ENCODE measurements around the gene LAD1.

The LAD1 gene

DNA sequence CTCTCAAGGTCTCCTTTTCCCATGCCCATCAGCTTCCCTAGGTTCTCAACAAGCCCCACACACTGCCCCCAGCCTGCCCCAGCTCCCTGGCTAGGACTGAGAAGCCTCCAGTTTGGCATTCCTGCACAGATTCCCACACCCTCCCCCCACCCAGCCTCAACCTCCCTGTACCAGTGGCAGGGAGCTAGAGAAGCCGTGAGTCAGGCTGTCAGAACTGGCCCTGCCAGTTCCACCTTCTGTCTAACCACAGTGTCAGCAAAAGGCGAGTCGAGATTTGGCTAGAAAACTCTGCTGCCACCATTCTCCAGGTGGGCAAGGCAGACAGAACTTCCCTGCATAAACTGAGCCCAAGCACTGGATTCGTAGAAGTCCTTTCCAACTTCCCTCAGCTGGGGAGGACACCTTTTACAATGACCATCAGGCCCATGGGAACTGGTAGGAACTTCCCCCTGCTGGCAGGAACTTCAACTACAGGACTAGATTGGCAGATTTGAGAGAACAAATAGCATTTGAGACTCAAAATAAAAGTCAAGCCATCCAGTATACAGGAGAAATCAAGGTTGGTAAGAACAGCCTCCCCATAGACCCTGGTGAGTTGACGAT is 52.7 kb downstream of the LAD1 start:
- DNase-seq = no peak

DNA sequence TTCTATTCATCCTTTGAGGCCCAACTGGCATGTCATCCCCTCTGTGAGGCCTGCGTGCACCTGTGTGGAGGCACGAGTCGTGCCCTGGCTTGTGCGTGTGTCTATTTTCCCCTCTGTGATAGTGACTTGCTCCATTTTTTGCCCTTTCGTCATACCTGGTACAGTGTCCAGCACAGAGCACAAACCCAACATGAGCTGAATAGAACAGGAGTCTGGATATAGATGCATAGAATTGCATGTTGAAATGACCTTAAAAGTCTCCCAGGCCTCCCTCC is 54.1 kb downstream of the LAD1 start:
- no peak for DNase-seq

DNA sequence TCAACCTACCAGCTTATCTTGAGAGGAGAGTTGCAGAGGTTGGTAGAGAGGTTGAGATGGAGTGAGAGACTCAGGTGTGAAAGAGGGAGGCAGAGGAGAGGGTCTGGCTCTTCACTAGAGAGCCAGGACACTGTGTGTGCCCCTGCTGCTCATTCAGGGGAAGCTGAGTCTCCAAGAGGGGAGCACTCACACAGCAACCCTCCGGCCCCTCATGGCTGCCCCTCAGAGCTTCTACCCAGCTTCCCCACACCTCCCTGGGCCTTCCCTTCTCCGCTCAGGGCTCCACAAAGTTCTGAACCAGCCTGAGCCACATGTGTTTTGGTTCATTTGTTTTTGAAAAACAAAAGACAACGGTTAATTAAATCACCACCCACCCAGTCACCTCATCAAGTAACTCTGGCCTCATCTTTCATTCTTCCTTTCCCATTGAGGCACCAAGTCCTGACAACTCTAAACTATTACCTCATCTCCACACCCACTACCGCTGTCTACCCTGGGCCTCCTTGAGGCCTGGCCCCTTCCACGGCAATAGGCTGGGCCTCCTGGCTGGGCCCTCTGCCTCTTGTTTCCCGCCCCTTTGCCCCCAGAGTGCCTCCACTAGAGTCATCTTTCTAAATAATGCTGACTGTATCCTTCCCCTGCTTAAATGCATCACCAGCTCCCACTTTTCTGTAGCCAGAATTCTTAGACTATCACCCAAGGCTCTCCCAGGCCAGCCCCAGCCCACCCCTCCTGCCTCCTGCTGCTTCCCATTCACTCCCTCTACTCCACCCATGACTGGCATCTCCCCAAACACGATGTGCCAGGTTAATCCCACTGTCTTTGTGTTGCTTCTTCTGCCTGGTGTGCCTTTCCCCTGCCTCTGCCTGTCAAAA is 54.7 kb downstream of the LAD1 start:
- DNase-seq = no peak

- DNase-seq = no peak
Measured at GRCh38 chr1:201341377-201341776, 57.7 kb downstream of the LAD1 start.

DNA sequence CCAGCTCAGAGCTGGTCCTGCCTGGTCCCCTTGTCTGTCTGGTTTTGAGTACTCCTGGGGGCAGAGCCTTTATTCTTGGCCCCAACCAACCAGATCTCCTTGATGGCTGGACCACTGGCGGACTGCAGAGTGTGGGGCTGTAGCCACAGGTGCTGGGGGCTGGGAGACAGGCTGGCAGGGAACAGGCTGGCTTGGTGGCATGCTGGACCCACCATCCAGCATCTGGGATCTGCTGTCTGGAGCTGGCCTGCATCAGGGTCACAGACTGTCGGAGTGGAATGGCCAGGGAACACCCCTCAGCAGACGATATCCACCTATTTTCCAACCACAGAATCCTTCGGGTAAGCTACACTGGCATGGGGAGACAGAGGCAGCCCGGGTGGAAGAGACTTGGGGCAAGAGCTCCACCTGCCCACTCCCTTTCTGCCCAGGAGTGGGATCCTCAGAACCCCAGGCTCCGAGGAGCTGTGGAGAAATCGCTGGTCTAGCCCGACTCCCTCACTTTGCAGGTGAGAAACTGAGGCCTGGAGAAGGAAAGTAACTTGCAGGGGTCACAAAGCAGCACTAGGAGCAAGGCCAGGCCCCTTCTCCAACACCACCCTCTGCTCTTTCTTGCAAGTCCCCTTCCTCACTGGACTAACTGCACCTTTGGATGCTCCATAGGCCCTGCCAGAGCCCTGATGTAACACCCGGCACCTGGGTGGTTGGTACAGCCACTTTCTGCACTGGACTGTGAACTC is 62.2 kb downstream of the LAD1 start:
- DNase-seq = no peak

DNA sequence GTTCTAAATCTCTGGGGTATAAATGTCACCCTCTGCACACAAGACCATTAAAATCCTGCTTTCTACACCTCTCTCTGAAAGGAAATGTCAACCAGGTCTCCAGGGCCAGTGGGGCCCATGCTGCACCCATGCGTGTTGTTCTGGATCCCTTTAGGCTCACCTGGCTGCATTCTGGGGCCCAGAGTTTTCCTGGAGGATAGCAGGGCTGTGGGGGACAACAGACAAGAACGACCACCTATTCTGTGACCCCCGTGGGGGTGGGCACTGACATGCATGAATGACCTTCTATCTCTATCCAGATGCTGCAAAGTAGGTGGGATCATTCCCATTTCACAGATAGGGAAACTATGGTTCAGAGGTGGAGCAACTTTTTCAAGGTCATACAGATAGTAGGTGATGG is 63.2 kb downstream of the LAD1 start:
- DNase-seq = no peak

GRCh38 chr1:201335174-201335870 is 63.8 kb downstream of the LAD1 start:
- no peak for DNase-seq

- no peak for DNase-seq
Measured at GRCh38 chr1:201334325-201335173, 64.6 kb downstream of the LAD1 start.

DNA sequence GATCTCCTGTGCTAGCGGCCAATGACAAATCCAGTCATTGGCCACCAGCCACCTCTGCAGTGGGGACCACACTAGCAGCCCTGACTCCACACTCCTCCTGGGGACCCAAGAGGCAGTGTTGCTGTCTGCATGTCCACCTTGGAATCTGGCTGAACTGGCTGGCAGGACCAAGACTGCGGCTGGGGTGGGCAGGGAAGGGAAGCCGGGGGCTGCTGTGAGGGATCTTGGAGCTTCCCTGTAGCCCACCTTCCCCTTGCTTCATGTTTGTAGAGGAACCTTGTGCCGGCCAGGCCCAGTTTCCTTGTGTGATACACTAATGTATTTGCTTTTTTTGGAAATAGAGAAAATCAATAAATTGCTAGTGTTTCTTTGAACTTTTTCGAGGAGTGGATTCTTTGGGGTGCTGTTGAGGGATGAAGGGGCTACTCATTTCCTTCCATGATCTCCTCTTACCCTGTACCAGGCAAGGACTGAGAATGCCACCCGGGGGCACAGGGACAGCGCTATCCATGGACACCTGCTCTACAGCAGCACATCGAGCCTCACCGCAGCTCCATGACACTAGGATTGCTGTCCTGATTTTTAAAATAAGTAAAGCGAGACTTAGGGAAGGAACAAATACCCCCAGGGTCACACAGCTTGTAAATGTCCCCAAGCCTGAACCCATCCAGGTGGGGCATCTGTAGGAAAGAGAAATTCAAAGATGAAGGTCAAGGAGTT is 66.3 kb downstream of the LAD1 start:
- DNase-seq = no peak

DNA sequence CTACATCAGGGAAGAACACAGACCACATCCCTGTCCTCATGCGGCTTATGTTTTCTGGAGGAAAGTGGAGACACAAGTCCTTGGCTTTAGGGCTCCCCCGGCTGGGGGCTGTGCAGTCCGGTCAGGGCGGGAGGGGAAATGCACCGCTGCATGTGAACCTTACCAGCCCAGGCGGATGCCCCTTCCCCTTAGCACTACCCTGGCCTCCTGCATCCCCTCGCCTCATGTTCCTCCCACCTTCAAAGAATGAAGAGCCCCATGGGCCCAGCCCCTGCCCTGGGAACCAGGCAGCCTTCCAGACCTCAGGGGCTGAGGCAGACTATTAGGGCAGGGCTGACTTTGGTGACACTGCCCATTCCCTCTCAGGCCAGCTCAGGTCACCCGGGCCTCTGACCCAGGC is 67.1 kb downstream of the LAD1 start:
- no peak for DNase-seq

- DNase-seq = no peak
Measured at GRCh38 chr1:201331166-201331565, 68.0 kb downstream of the LAD1 start.
